ENCODE measurements around the gene NRP1. TPM values are rescaled to one million over a fixed set of nuclear protein-coding genes. Genes with fewer than 3 reads are reported as not detected.
A peak's percentile ranks its signal among the peaks of the same experiment; 100 is the strongest.

Gene NRP1
- polyA plus RNA-seq, 2 of the 4 experiments (the other 2 are of a cell fraction), result 121 to 259 TPM

GRCh38 chr10:33279811-33280602 lies 54.5 kb downstream of the NRP1 start:
- Histone ChIP-seq H3K9me3 (no peaks in the 10 kb centered on the region), H3K4me2 (peak overlapping the region; percentile 0; the same call in 1 of the 3 replicates), H3K27ac (peak overlapping the region; percentile 78 to 92), H3K4me1 (peaks cover 73% of the 10 kb centered on the region), H3K4me3 (no peak overlapping the region)
- ATAC-seq, result peak in 1 of 2 experiments; percentile 28; a peak in 3 of 6 replicates
- 70% methylated on average over 5 of the region's 5 CpGs for WGBS (ENCODE audit: missing lambda C conversion rate)
- DNase-seq (ENCODE audit: low read depth in 1 of 2, low spot score in 1 of 2), result no peak
- TF ChIP-seq POLR2AphosphoS2 (conservative IDR thresholded peaks at IDR 0.05; ENCODE audit: low read length), result no peak
- TF ChIP-seq CEBPB (IDR thresholded peaks at IDR 0.05), result peak in 1 of 2 experiments; percentile 53; a peak in 3 of 4 replicates
- TF ChIP-seq HEYL (CRISPR knock-in tag; IDR thresholded peaks at IDR 0.05), result no peak
- TF ChIP-seq HOXB13 (CRISPR knock-in tag; IDR thresholded peaks at IDR 0.05; ENCODE audit: low read depth), result no peak
- TF ChIP-seq E2F6 (IDR thresholded peaks at IDR 0.05; ENCODE audit: borderline replicate concordance, low read depth), result no peak
- no peak for TF ChIP-seq PHF8 (IDR thresholded peaks at IDR 0.05; ENCODE audit: borderline replicate concordance, low read depth)
- no peak for TF ChIP-seq HDAC2 (IDR thresholded peaks at IDR 0.05)
- TF ChIP-seq NFE2L2 (conservative IDR thresholded peaks at IDR 0.05; ENCODE audit: low read length), result no peak
- TF ChIP-seq ESRRA (IDR thresholded peaks at IDR 0.05; ENCODE audit: borderline replicate concordance, low read length), result no peak
- FAIRE-seq, result no peak
- CTCF ChIA-PET, result interaction anchor here (0.7 to 1.9 kb wide), 2 partner anchors 24 to 87 kb away, joined by 4 read pairs; no protein-coding TSS in a partner anchor
- POLR2A ChIA-PET, result no interaction called here

- peaks cover 73% of the 10 kb centered on the region for H3K4me1 ChIP-seq
- H3K9me3 ChIP-seq, result no peaks in the 10 kb centered on the region
- FAIRE-seq, result no peak
- ATAC-seq, result peak in 1 of 2 experiments; percentile 9; a peak in 1 of 6 replicates
- POLR2A ChIA-PET, result no interaction called here
- H3K27ac ChIP-seq, result peak overlapping the region; percentile 78 to 92
- no peak for DNase-seq (ENCODE audit: low read depth in 1 of 2, low spot score in 1 of 2)
- H3K4me3 ChIP-seq, result no peak overlapping the region
- CTCF ChIA-PET, result interaction anchor here (1.9 kb wide), 1 partner anchor 25 kb away, joined by 4 read pairs; no protein-coding TSS in a partner anchor
- TF ChIP-seq RAD21 (conservative IDR thresholded peaks at IDR 0.05 in 1 of 2, IDR thresholded peaks at IDR 0.05 in 1 of 2) (no peak), MYC (IDR thresholded peaks at IDR 0.05; ENCODE audit: borderline replicate concordance, low read length) (no peak), ZC3H11A (IDR thresholded peaks at IDR 0.05) (no peak), CEBPB (IDR thresholded peaks at IDR 0.05) (no peak)
- 86% methylated on average over 5 of the region's 5 CpGs for WGBS (ENCODE audit: missing lambda C conversion rate)
- peak overlapping the region; percentile 0; the same call in 1 of the 3 replicates for H3K4me2 ChIP-seq
These were observed 55.2 kb downstream of the NRP1 start for GRCh38 chr10:33279276-33279675.

- CTCF ChIA-PET, result interaction anchor here (1.0 to 1.2 kb wide), 3 partner anchors 36 to 85 kb away, joined by 3 to 4 read pairs (median 3); no protein-coding TSS in a partner anchor
- no peaks in the 10 kb centered on the region for H3K9me3 ChIP-seq
- no peak overlapping the region for H3K4me3 ChIP-seq
- no peak for DNase-seq (ENCODE audit: low read depth in 1 of 2, low spot score in 1 of 2)
- no peak for TF ChIP-seq CHD2 (IDR thresholded peaks at IDR 0.05; ENCODE audit: low read length, partially characterized antibody)
- POLR2A ChIA-PET, result no interaction called here
- peak overlapping the region; percentile 73 to 92 for H3K27ac ChIP-seq
- H3K4me1 ChIP-seq, result peaks cover 70% of the 10 kb centered on the region
- peak overlapping the region; percentile 78 for H3K4me2 ChIP-seq
- no peak for ATAC-seq
- FAIRE-seq, result no peak
- WGBS (ENCODE audit: missing lambda C conversion rate), result 77% methylated on average over 3 of the region's 3 CpGs
These were observed 56.3 kb downstream of the NRP1 start for GRCh38 chr10:33278198-33278597.

- H3K9me3 ChIP-seq, result no peaks in the 10 kb centered on the region
- POLR2A ChIA-PET, result interaction anchor here (0.9 to 1.1 kb wide), 2 partner anchors 42 to 81 kb away, joined by 3 to 5 read pairs; no protein-coding TSS in a partner anchor
These were observed 57.3 kb downstream of the NRP1 start for GRCh38 chr10:33277135-33277536.

More at GRCh38 chr10:33277135-33277536, 57.3 kb downstream of the NRP1 start:
- FAIRE-seq (no peak), DNase-seq (ENCODE audit: low read depth in 1 of 2, low spot score in 1 of 2) (peak in 1 of 2 experiments; percentile 66), ATAC-seq (peak; percentile 11 to 16; a peak in 4 of 6 replicates)
- no peak overlapping the region for H3K4me3 ChIP-seq
- peak overlapping the region; percentile 78 for H3K4me2 ChIP-seq
- CTCF ChIA-PET, result interaction anchor here (0.9 to 1.4 kb wide), 2 partner anchors 13 to 106 kb away, joined by 3 to 4 read pairs; no protein-coding TSS in a partner anchor
- H3K27ac ChIP-seq, result peak overlapping the region; percentile 92 to 98
- peaks cover 79% of the 10 kb centered on the region for H3K4me1 ChIP-seq
- 40% methylated on average over 6 of the region's 6 CpGs for WGBS (ENCODE audit: missing lambda C conversion rate)
- TF ChIP-seq JUN (IDR thresholded peaks at IDR 0.05) (no peak), MAX (IDR thresholded peaks at IDR 0.05) (no peak; the same call in 1 of the 2 replicates), POLR2A (IDR thresholded peaks at IDR 0.05; ENCODE audit: low read length) (no peak), CEBPB (IDR thresholded peaks at IDR 0.05) (0 out of 4 replicates have a peak, but pooled peaks of 1 of the 2 experiments have one; percentile 36), RCOR1 (IDR thresholded peaks at IDR 0.05; ENCODE audit: low read depth, low read length) (no peak), NPAS2 (CRISPR knock-in tag; IDR thresholded peaks at IDR 0.05; ENCODE audit: borderline replicate concordance) (no peak), FOSL2 (IDR thresholded peaks at IDR 0.05) (no peak), FOSL2 (CRISPR knock-in tag; IDR thresholded peaks at IDR 0.05) (no peak), MAZ (IDR thresholded peaks at IDR 0.05; ENCODE audit: borderline replicate concordance, low read depth, low read length) (no peak), RARB (CRISPR knock-in tag; IDR thresholded peaks at IDR 0.05) (no peak)
